GM12875 (cell line): Measurements from ENCODE around the gene PDE10A.

Source experiments
- H3K4me3 ChIP-seq: one replicate; pipeline ENCODE4 v1.5.1; 2011; ENCODE audit warnings: low read depth, low read length, control low read depth
- CTCF ChIP-seq: IDR thresholded peaks from 2 replicates; pipeline ENCODE4 v1.5.1; 2011; ENCODE audit warnings: low read depth, mild to moderate bottlenecking, control low read depth, inconsistent platforms, low read length, moderate library complexity, borderline replicate concordance; ENCODE audit not compliant: insufficient read depth

The PDE10A gene

GRCh38 chr6:165446331-165446730 lies 216.7 kb downstream of the PDE10A start:
- TF ChIP-seq CTCF: no peak
- no peak overlapping the region for H3K4me3 ChIP-seq

GRCh38 chr6:165443462-165443861 lies 219.6 kb downstream of the PDE10A start:
- TF ChIP-seq CTCF: no peak
- H3K4me3 ChIP-seq: no peak overlapping the region

- H3K4me3 ChIP-seq: no peak overlapping the region
- no peak for TF ChIP-seq CTCF
Measured at GRCh38 chr6:165441181-165441580, 221.9 kb downstream of the PDE10A start.

GRCh38 chr6:165439928-165440554 lies 223.0 kb downstream of the PDE10A start:
- H3K4me3 ChIP-seq: no peak overlapping the region
- TF ChIP-seq CTCF: peak; percentile 17; the same call in 1 of the 2 replicates

GRCh38 chr6:165426892-165427291 lies 236.1 kb downstream of the PDE10A start:
- TF ChIP-seq CTCF: no peak
- no peak overlapping the region for H3K4me3 ChIP-seq

GRCh38 chr6:165422192-165422591 lies 240.8 kb downstream of the PDE10A start:
- no peak for TF ChIP-seq CTCF
- H3K4me3 ChIP-seq: no peak overlapping the region

GRCh38 chr6:165417278-165417865 lies 245.7 kb downstream of the PDE10A start:
- TF ChIP-seq CTCF: no peak
- H3K4me3 ChIP-seq: no peak overlapping the region
